Neutrophil (primary cell): ENCODE data around the gene PBX2.

Source experiments
- H3K27ac ChIP-seq: fragments of 200-600 bp; sonication (generic); 2 replicates; pipeline ENCODE4 v1.5.1; 2016; ENCODE audit warnings: mild to moderate bottlenecking, moderate library complexity
- H3K27me3 ChIP-seq: fragments of 200-600 bp; sonication (generic); 2 replicates; pipeline ENCODE4 v1.6.0; 2016; ENCODE audit warnings: mild to moderate bottlenecking
- H3K36me3 ChIP-seq: fragments of 200-600 bp; sonication (generic); 2 replicates; pipeline ENCODE4 v1.5.1; 2017
- H3K4me1 ChIP-seq, 2 experiments: fragments of 200-600 bp in 1 of 2; sonication (generic) in 1 of 2; 1 replicate in 1 of 2; 2 replicates in 1 of 2; pipeline versions ENCODE4 v1.5.1 to v1.6.1; 2013 to 2016; ENCODE audit warnings: low read depth in 1 of 2, low read length in 1 of 2, mild to moderate bottlenecking in 1 of 2, moderate library complexity in 1 of 2; ENCODE audit not compliant: control insufficient read depth in 1 of 2, insufficient read depth in 1 of 2
- H3K4me3 ChIP-seq, 2 experiments: fragments of 200-600 bp in 1 of 2; sonication (generic) in 1 of 2; 1 replicate in 1 of 2; 2 replicates in 1 of 2; pipeline ENCODE4 v1.5.1; 2013 to 2016; ENCODE audit warnings: low read depth in 1 of 2, low read length in 1 of 2, mild to moderate bottlenecking in 1 of 2, moderate library complexity in 1 of 2
- H3K9me3 ChIP-seq: fragments of 200-600 bp; sonication (generic); 2 replicates; pipeline ENCODE4 v1.5.1; 2016
- TF ChIP-seq, protein P1 (sequence below): fragments of 200-600 bp; sonication (generic); IDR thresholded peaks from 2 replicates; pipeline ENCODE4 v1.5.1; 2016; ENCODE audit warnings: antibody characterized with exemption

The PBX2 gene

DNA sequence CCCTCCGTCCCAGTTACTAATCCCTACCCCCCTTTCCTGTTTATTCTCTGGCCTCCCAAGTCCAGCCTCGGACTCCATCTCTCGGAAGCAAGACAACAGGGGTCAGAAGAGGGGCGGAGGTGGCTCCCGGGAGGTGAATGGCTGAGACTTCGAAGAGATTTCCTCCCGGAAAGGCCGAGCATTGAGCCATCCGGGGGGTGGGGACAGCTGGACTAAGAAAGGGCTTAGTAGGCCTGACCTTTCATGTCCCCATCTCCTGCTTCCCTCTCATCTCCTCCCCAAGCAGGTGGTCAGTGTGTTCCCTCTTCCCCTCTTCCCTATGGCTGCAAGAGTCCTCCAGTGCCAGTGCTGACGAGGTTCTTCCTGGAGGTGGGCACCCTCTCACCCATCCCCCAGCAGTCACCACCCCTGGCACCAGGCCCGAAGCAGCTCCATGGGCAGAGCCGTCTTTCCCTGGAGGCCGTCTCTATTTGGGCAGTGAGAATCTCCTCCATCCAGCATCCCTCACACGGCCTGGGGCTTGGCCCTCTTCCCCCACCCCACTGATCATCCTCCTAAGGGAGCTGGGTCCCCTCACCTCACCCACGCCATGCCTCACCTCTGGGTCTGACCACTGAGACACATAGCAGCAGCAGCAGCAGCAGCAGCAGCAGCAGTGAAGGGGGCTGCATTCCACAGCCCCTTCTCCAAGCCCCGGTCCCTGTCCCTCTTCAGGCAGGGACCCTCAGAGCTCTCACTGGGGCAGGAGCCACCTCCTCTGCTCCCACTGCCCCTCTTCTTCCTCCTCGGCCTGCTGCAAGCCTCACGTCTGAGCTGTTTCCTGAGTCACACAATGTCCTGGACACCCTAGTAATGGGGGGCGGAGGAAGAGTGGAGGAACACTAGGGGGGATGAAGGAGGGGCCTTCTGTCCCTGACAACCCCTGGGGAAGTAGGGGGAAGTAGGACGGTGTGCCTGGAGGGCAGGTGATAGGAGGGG, 33.5 kb upstream of the PBX2 start, which contains the start of gene NOTCH4:
NOTCH4 (minus strand) TSS at position 810 of the 978 bp plus-strand sequence; CDS start at position 671, 139 bp downstream.
- Histone ChIP-seq H3K27me3 (no peaks in the 10 kb centered on the region), H3K27ac (no peak within 1 kb of the TSS), H3K4me1 (no peaks in the 10 kb centered on the region), H3K36me3 (no peaks in the 10 kb centered on the region), H3K9me3 (no peaks in the 10 kb centered on the region), H3K4me3 (no peak within 1 kb of the TSS)
- TF ChIP-seq, protein P1, sequence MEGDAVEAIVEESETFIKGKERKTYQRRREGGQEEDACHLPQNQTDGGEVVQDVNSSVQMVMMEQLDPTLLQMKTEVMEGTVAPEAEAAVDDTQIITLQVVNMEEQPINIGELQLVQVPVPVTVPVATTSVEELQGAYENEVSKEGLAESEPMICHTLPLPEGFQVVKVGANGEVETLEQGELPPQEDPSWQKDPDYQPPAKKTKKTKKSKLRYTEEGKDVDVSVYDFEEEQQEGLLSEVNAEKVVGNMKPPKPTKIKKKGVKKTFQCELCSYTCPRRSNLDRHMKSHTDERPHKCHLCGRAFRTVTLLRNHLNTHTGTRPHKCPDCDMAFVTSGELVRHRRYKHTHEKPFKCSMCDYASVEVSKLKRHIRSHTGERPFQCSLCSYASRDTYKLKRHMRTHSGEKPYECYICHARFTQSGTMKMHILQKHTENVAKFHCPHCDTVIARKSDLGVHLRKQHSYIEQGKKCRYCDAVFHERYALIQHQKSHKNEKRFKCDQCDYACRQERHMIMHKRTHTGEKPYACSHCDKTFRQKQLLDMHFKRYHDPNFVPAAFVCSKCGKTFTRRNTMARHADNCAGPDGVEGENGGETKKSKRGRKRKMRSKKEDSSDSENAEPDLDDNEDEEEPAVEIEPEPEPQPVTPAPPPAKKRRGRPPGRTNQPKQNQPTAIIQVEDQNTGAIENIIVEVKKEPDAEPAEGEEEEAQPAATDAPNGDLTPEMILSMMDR, result no peak

DNA sequence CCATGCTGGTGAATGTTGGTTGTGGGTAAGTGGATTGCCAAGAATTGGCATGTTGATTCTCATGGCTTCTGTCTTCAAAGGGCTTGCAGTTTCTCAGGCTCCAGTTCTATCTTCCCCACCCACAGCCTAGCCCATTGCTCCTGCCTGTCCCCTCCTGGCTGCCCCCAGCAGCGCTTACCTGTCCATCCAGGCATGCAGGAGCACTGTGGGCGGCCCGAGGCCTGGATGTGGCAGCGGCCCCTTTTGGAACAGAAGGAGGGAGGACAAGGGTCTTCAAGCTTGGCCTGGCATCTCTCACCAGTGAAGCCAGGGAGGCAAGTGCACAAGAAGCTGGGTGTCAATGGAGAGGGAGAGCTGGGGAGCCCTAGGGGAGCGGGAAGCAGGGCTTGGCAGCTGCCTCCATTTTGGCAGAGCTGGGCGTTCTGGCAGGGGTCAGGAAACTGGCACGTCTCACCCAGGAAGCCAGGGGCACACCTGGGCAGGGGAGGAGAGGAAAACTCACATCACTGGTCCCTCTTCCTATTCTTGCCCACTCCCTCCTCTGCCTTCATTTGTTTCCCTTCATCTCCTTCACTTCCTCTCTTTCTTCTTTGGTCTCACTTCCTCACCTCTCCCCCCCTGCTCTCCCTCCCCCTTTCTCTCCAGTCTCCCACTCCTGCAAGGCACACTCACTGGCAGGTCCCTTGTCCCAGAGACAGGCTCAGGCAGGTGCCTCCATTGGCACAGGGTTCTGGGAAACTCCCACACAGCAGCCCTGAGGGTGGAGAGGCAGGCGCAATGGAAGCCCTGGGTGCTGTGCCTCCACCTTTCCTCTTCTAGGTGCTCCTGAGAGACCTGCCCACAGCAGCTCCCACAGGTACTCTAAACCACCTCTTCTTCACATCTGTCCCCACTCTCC, 32.6 kb upstream of the PBX2 start:
- Histone ChIP-seq H3K4me3 (no peak overlapping the region), H3K27ac (no peak overlapping the region), H3K9me3 (no peaks in the 10 kb centered on the region), H3K27me3 (no peaks in the 10 kb centered on the region), H3K36me3 (no peaks in the 10 kb centered on the region), H3K4me1 (no peaks in the 10 kb centered on the region)
- TF ChIP-seq, protein P1, result no peak

DNA sequence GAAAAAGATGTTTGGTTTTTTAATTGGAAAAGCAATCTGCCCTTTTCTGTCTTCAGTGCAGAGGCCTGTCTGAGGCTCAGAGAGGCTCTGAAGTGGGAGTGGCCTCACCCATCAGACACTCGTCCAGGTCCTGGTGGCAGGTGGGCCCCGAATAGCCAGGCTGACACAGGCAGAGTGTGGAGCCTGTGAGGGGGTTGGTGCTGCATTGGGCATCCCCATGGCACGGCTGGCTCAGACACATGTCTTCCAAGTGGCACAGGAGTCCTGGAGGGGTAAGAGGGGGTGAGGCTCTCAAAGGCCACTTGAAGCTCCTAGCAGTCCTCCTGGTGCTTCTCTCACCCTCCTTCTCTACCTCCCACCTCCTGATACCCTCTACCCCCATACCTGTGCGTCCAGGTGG, 30.0 kb upstream of the PBX2 start:
- TF ChIP-seq, protein P1, result no peak
- Histone ChIP-seq H3K27ac (no peak overlapping the region), H3K4me3 (no peak overlapping the region), H3K9me3 (no peaks in the 10 kb centered on the region), H3K27me3 (no peaks in the 10 kb centered on the region), H3K36me3 (no peaks in the 10 kb centered on the region), H3K4me1 (no peaks in the 10 kb centered on the region)

DNA sequence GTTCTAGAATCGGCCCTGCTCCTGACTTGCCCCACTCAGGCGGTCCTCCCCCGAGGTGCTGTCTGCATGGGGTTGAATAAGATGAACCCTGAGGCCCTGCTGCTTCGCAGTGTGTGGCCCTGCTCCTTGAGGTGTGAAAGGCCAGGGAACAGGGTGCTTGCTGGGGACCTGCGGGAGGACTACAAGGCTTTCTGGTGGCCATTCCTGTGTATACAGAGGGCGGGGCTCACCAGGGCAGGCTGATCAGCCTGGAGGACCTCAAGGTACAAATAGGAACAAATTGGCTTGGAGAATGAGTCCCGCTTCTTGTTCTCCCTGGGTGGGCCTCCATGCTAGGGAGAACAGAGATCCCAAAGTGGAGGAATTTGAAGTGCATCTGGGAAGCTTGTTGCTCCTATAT, 28.2 kb upstream of the PBX2 start:
- H3K9me3 ChIP-seq, result no peaks in the 10 kb centered on the region
- H3K27me3 ChIP-seq, result no peaks in the 10 kb centered on the region
- H3K4me3 ChIP-seq, result no peak overlapping the region
- TF ChIP-seq, protein P1, result no peak
- H3K27ac ChIP-seq, result no peak overlapping the region
- H3K36me3 ChIP-seq, result no peaks in the 10 kb centered on the region
- H3K4me1 ChIP-seq, result no peaks in the 10 kb centered on the region

DNA sequence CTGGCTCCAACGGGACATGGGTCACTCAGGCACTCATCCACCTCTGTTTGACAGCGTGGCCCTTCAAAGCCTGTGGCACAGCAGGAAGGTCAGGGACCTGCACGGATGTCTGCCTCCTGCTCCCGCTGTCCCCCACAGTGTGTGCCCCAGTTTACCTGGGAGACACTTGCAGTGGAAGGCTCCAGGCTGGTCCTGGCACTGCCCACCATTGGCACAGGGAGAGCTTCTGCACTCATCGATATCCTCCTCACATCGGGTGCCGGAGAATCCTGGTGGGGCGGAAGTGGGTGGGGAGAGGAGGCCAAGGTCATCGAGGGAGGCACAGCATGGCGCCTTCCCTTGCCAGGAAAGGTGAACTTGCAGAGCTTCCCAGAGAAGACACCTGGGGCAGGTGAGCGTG, 27.0 kb upstream of the PBX2 start:
- TF ChIP-seq, protein P1, result no peak
- no peaks in the 10 kb centered on the region for H3K9me3 ChIP-seq
- H3K36me3 ChIP-seq, result no peaks in the 10 kb centered on the region
- no peaks in the 10 kb centered on the region for H3K4me1 ChIP-seq
- H3K27me3 ChIP-seq, result no peaks in the 10 kb centered on the region
- no peak overlapping the region for H3K4me3 ChIP-seq
- no peak overlapping the region for H3K27ac ChIP-seq
